ENCODE measurements around the gene PITPNM2. TPM values are rescaled to one million over a fixed set of nuclear protein-coding genes. Genes with fewer than 3 reads are reported as not detected.

Gene PITPNM2
- polyA plus RNA-seq, 1 donor from 2014 or later = 0.82 TPM

DNA sequence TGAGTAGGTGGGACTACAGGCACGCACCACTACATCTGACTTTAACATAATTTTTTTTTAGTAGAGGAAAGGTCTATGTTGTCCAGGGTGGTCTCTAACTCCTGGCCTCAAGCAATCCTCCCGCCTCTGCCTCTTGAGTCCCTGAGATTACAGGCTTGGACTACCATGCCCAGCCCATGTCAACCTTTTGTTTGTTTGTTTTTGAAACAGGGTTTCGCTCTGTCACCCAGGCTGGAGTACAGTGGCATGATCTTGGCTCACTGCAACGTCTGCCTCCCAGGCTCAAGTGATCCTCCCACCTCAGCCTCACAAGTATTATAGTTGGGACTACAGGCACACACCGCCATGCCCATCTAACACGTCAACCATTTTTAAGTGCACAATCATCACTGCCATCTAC is 29.2 kb downstream of the PITPNM2 start:
- no peaks in the 10 kb centered on the region for H4K20me1 ChIP-seq (ENCODE audit: insufficient read depth)

DNA sequence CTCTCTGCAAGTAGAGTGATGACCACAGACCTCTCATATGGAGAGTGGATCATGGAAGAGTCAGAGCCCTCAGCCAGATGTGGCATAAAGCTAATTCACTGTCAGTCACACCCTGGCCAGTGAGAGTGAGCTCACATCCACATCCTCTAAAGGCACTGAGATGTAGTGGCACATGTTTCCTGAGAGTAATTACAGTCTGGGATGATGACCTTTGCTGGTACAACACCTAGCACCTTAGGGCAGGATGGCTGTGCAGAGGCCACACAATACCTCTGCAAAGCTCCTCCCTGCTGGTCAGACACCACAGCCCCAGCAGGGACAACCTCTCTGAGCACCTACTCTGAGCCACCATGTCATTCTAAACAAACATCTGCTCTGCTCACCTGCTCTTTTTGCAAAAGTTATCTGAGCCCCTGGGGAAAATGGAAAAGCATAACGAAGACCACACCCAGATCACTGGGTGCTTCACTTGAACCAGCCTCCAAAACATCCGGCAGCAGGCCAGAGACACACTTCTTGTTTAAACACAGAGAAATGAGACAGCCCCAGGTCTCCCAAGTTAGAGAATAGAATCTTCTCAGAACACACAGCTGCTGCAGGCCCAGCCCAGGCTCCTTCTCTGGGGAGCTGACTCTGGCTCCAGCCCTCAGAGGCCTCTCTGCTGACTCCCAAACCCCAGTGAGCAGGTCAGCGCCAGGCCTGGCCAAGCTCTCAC is 30.3 kb downstream of the PITPNM2 start:
- H3K36me3 ChIP-seq (ENCODE audit: insufficient read depth, low read length) = no peaks in the 10 kb centered on the region

More for the DNA sequence above, 29.2 kb downstream of the PITPNM2 start:
- Histone ChIP-seq H3K4me2 (ENCODE audit: low read length) (no peak overlapping the region), H3K9me2 (ENCODE audit: insufficient read depth, low read length) (no peaks in the 10 kb centered on the region), H3K4me3 (ENCODE audit: low read length) (no peak overlapping the region), H3K9ac (ENCODE audit: low read length) (no peak overlapping the region), H2AFZ (ENCODE audit: low read depth, low read length) (no peak overlapping the region), H3F3A (ENCODE audit: insufficient read depth, low read length, poor library complexity, severe bottlenecking) (no peaks in the 10 kb centered on the region), H3K36me3 (ENCODE audit: insufficient read depth, low read length) (no peaks in the 10 kb centered on the region), H3K9me3 (ENCODE audit: low read length) (no peaks in the 10 kb centered on the region), H3K27ac (ENCODE audit: low read length) (no peak overlapping the region), H3K27me3 (ENCODE audit: insufficient read depth, low read depth, low read length) (no peaks in the 10 kb centered on the region), H3K79me2 (replicated peaks; ENCODE audit: insufficient read depth, low read length) (no peaks in the 10 kb centered on the region)
- TF ChIP-seq EZH2 (IDR thresholded peaks at IDR 0.05; ENCODE audit: borderline replicate concordance, insufficient read depth, low read length, poor library complexity, severe bottlenecking) (no peak), TAF1 (IDR thresholded peaks at IDR 0.05; ENCODE audit: low read depth) (no peak), POLR2AphosphoS5 (IDR thresholded peaks at IDR 0.05) (no peak)

DNA sequence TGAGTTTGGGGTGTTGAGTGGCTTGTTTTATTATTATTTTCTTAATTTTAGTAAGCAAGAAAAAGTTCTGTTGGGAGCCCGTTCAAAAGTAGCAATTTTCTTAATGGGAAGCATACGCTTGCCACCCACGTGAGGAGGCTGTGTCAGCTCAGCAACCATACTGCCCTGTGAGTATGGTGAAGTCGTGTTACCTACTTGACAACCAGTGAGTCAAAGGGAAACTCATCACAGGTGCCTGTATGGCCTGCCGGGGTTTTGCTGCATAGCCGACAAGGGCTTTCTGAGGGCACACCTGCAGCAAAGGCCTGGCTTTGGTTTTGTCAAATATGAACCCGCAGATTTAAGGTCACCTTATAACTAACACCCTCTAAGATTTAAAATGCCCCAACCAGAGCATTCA is 31.1 kb downstream of the PITPNM2 start:
- Histone ChIP-seq H3K9me2 (ENCODE audit: insufficient read depth, low read length) (no peaks in the 10 kb centered on the region), H3K27me3 (ENCODE audit: insufficient read depth, low read depth, low read length) (no peaks in the 10 kb centered on the region), H3K9ac (ENCODE audit: low read length) (no peak overlapping the region), H3K36me3 (ENCODE audit: insufficient read depth, low read length) (no peaks in the 10 kb centered on the region), H3F3A (ENCODE audit: insufficient read depth, low read length, poor library complexity, severe bottlenecking) (no peaks in the 10 kb centered on the region), H3K79me2 (replicated peaks; ENCODE audit: insufficient read depth, low read length) (no peaks in the 10 kb centered on the region), H4K20me1 (ENCODE audit: insufficient read depth) (no peaks in the 10 kb centered on the region), H3K4me3 (ENCODE audit: low read length) (no peak overlapping the region), H2AFZ (ENCODE audit: low read depth, low read length) (no peak overlapping the region), H3K4me2 (ENCODE audit: low read length) (no peak overlapping the region), H3K27ac (ENCODE audit: low read length) (no peak overlapping the region), H3K9me3 (ENCODE audit: low read length) (no peaks in the 10 kb centered on the region)
- TF ChIP-seq RAD21 (conservative IDR thresholded peaks at IDR 0.05) (no peak), EP300 (conservative IDR thresholded peaks at IDR 0.05; ENCODE audit: poor library complexity, severe bottlenecking) (no peak), MXI1 (conservative IDR thresholded peaks at IDR 0.05; ENCODE audit: poor library complexity, severe bottlenecking) (no peak), POLR2AphosphoS5 (IDR thresholded peaks at IDR 0.05) (no peak), EZH2 (IDR thresholded peaks at IDR 0.05; ENCODE audit: borderline replicate concordance, insufficient read depth, low read length, poor library complexity, severe bottlenecking) (no peak), TAF1 (IDR thresholded peaks at IDR 0.05; ENCODE audit: low read depth) (no peak)
- TF ChIP-seq, protein P1, sequence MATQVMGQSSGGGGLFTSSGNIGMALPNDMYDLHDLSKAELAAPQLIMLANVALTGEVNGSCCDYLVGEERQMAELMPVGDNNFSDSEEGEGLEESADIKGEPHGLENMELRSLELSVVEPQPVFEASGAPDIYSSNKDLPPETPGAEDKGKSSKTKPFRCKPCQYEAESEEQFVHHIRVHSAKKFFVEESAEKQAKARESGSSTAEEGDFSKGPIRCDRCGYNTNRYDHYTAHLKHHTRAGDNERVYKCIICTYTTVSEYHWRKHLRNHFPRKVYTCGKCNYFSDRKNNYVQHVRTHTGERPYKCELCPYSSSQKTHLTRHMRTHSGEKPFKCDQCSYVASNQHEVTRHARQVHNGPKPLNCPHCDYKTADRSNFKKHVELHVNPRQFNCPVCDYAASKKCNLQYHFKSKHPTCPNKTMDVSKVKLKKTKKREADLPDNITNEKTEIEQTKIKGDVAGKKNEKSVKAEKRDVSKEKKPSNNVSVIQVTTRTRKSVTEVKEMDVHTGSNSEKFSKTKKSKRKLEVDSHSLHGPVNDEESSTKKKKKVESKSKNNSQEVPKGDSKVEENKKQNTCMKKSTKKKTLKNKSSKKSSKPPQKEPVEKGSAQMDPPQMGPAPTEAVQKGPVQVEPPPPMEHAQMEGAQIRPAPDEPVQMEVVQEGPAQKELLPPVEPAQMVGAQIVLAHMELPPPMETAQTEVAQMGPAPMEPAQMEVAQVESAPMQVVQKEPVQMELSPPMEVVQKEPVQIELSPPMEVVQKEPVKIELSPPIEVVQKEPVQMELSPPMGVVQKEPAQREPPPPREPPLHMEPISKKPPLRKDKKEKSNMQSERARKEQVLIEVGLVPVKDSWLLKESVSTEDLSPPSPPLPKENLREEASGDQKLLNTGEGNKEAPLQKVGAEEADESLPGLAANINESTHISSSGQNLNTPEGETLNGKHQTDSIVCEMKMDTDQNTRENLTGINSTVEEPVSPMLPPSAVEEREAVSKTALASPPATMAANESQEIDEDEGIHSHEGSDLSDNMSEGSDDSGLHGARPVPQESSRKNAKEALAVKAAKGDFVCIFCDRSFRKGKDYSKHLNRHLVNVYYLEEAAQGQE (IDR thresholded peaks at IDR 0.05; ENCODE audit: borderline replicate concordance) = no peak

More for the DNA sequence above, 30.3 kb downstream of the PITPNM2 start:
- no peaks in the 10 kb centered on the region for H3K9me2 ChIP-seq (ENCODE audit: insufficient read depth, low read length)
- H3K27me3 ChIP-seq (ENCODE audit: insufficient read depth, low read depth, low read length) = no peaks in the 10 kb centered on the region
- no peak overlapping the region for H3K27ac ChIP-seq (ENCODE audit: low read length)
- no peaks in the 10 kb centered on the region for H4K20me1 ChIP-seq (ENCODE audit: insufficient read depth)
- H3K4me3 ChIP-seq (ENCODE audit: low read length) = no peak overlapping the region
- TF ChIP-seq POLR2AphosphoS5 (IDR thresholded peaks at IDR 0.05) (no peak), SMC3 (conservative IDR thresholded peaks at IDR 0.05; ENCODE audit: poor library complexity) (no peak), EZH2 (IDR thresholded peaks at IDR 0.05; ENCODE audit: borderline replicate concordance, insufficient read depth, low read length, poor library complexity, severe bottlenecking) (no peak), MXI1 (conservative IDR thresholded peaks at IDR 0.05; ENCODE audit: poor library complexity, severe bottlenecking) (no peak)
- TF ChIP-seq, protein P1 (IDR thresholded peaks at IDR 0.05; ENCODE audit: borderline replicate concordance) = no peak
- H2AFZ ChIP-seq (ENCODE audit: low read depth, low read length) = no peak overlapping the region
- no peaks in the 10 kb centered on the region for H3K9me3 ChIP-seq (ENCODE audit: low read length)
- no peaks in the 10 kb centered on the region for H3F3A ChIP-seq (ENCODE audit: insufficient read depth, low read length, poor library complexity, severe bottlenecking)
- H3K79me2 ChIP-seq (replicated peaks; ENCODE audit: insufficient read depth, low read length) = no peaks in the 10 kb centered on the region
- no peak overlapping the region for H3K4me2 ChIP-seq (ENCODE audit: low read length)
- no peak overlapping the region for H3K9ac ChIP-seq (ENCODE audit: low read length)
